ENCODE results near the gene SETSIP.
A peak's percentile ranks its signal among the peaks of the same experiment; 100 is the strongest.
"Not testable (repeated sequence)": the region's sequence is repeated elsewhere in the genome, so short reads cannot be mapped to it uniquely, and the experiment has no call there.

SETSIP gene

GRCh38 chr1:92075311-92075710 is at the start of gene SETSIP:
TSS of gene SETSIP (minus strand) at chr1:92075411. CDS start at chr1:92075411, 0 bp downstream.
- no peak for DNase-seq (ENCODE audit: low read depth in 2 of 2)

GRCh38 chr1:92123868-92124267 is 48.7 kb upstream of the SETSIP start:
- no peak for DNase-seq (ENCODE audit: low read depth in 2 of 2)

- no peak for DNase-seq (ENCODE audit: low read depth in 2 of 2)
Measured at GRCh38 chr1:92118826-92119225, 43.6 kb upstream of the SETSIP start.

GRCh38 chr1:92117526-92117925 is 42.3 kb upstream of the SETSIP start:
- DNase-seq (ENCODE audit: low read depth in 2 of 2) = no peak

- DNase-seq (ENCODE audit: low read depth in 2 of 2) = no peak
Measured at GRCh38 chr1:92108631-92109030, 33.4 kb upstream of the SETSIP start.

GRCh38 chr1:92105546-92106081 is 30.4 kb upstream of the SETSIP start:
- no peak for DNase-seq (ENCODE audit: low read depth in 2 of 2)

GRCh38 chr1:92096317-92096716 is 21.1 kb upstream of the SETSIP start:
- no peak for DNase-seq (ENCODE audit: low read depth in 2 of 2)

- DNase-seq (ENCODE audit: low read depth in 2 of 2) = no peak
Measured at GRCh38 chr1:92095874-92096273, 20.7 kb upstream of the SETSIP start.

- DNase-seq (ENCODE audit: low read depth in 2 of 2) = no peak
Measured at GRCh38 chr1:92094595-92094994, 19.4 kb upstream of the SETSIP start.

GRCh38 chr1:92094090-92094489 is 18.9 kb upstream of the SETSIP start:
- DNase-seq (ENCODE audit: low read depth in 2 of 2) = no peak

- DNase-seq (ENCODE audit: low read depth in 2 of 2) = no peak
Measured at GRCh38 chr1:92091625-92092024, 16.4 kb upstream of the SETSIP start.

GRCh38 chr1:92087542-92087941 is 12.3 kb upstream of the SETSIP start:
- DNase-seq (ENCODE audit: low read depth in 2 of 2) = no peak

- no peak for DNase-seq (ENCODE audit: low read depth in 2 of 2)
Measured at GRCh38 chr1:92085727-92086126, 10.5 kb upstream of the SETSIP start.

- no peak for DNase-seq (ENCODE audit: low read depth in 2 of 2)
Measured at GRCh38 chr1:92084651-92085050, 9.4 kb upstream of the SETSIP start.

- DNase-seq (ENCODE audit: low read depth in 2 of 2) = no peak
Measured at GRCh38 chr1:92081031-92081430, 5.8 kb upstream of the SETSIP start.

- peak; percentile 69 to 82 for DNase-seq (ENCODE audit: low read depth in 2 of 2)
Measured at GRCh38 chr1:92080128-92080985, 5.1 kb upstream of the SETSIP start, which contains the start of gene BTBD8. TSS of gene BTBD8 (plus strand) at chr1:92080345. CDS start at chr1:92080572, 227 bp downstream.

GRCh38 chr1:92079441-92079840 is 4.2 kb upstream of the SETSIP start:
- no peak for DNase-seq (ENCODE audit: low read depth in 2 of 2)

- DNase-seq (ENCODE audit: low read depth in 2 of 2) = not testable (repeated sequence)
Measured at GRCh38 chr1:92078077-92078476, 2.9 kb upstream of the SETSIP start.

GRCh38 chr1:92076363-92076762 is 1.2 kb upstream of the SETSIP start:
- DNase-seq (ENCODE audit: low read depth in 2 of 2) = no peak

- DNase-seq (ENCODE audit: low read depth in 2 of 2) = not testable (repeated sequence)
Measured at GRCh38 chr1:92074446-92074845, 765 bp downstream of the SETSIP start.

- no peak for DNase-seq (ENCODE audit: low read depth in 2 of 2)
Measured at GRCh38 chr1:92070892-92071291, 4.3 kb downstream of the SETSIP start.

- DNase-seq (ENCODE audit: low read depth in 2 of 2) = no peak
Measured at GRCh38 chr1:92066321-92066720, 8.9 kb downstream of the SETSIP start.

- DNase-seq (ENCODE audit: low read depth in 2 of 2) = no peak
Measured at GRCh38 chr1:92065042-92065441, 10.2 kb downstream of the SETSIP start.

Measured in stimulated activated CD4-positive, alpha-beta T cell treated with anti-CD3 and anti-CD28 coated beads, Interleukin-4, amount 100 ng/mL, for 48 hours (primary cell).